Putamen (tissue), 1 donor: ENCODE measurements around the gene KRTAP1-1.
"Not testable (repeated sequence)": the region's sequence is repeated elsewhere in the genome, so short reads cannot be mapped to it uniquely, and the experiment has no call there.

ENCODE experiments used
- DNase-seq: peaks from one replicate; pipeline ENCODE4 v3.0.0-alpha.2; 2016; ENCODE audit warnings: low spot score

The KRTAP1-1 gene, protein sequence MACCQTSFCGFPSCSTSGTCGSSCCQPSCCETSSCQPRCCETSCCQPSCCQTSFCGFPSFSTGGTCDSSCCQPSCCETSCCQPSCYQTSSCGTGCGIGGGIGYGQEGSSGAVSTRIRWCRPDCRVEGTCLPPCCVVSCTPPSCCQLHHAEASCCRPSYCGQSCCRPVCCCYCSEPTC

DNA sequence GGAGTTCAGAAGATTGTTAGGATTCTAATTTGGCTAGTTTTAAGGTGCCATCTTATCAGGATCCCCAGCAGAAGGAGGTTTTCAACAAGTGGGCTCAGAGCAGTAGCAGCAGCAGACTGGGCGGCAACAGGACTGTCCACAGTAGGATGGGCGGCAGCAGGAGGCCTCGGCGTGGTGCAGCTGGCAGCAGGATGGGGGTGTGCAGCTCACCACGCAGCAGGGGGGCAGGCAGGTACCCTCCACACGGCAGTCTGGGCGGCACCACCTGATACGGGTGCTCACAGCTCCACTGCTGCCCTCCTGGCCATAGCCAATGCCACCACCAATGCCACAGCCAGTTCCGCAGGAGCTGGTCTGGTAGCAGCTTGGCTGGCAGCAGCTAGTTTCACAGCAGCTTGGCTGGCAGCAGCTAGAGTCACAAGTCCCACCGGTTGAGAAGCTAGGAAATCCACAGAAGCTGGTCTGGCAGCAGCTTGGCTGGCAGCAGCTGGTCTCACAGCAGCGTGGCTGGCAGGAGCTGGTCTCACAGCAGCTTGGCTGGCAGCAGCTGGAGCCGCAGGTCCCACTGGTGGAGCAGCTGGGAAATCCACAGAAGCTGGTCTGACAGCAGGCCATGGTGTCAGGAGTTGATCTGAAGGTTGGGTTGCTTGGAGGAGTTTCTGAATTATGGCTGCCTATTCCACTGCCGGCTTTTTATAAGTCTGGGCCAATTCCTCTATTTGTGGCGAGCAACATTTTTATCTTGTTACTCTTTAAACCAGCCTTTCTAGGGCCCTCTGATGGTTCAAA, at the start of gene KRTAP1-1:
Gene KRTAP1-1, minus strand, starts transcription at position 668 of the 789 bp plus-strand sequence. Its CDS starts 53 bp downstream, at position 615.
- not testable (repeated sequence) for DNase-seq

DNA sequence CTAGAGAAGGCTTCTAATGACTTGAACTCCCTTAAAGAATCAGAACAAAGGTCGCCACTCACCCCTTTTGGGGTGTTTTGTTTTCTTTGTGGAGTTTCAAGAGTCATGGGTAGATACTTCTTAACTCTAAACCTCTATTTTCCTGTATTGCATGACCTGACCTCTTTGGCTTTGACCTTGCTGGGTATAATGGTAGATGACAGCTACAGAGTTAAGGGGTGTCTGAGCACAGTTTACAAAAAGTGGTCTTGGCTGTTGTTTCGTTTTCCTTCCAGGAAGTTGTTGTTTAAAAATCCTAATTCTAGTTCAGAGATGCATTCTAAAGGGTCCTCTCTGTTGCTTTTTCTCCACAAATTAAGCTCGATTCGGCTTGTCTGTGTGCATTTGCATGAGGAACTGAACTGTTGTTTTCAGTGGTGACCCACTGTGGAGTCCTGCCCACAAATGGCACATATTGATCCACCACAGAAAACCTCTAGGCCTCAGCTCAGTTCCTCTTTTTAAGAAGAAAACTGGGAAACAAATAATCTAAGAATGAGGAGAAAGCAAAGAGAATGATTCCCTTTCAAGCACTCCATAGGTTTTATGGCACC, 47.6 kb upstream of the KRTAP1-1 start:
- DNase-seq: not testable (repeated sequence)

DNA sequence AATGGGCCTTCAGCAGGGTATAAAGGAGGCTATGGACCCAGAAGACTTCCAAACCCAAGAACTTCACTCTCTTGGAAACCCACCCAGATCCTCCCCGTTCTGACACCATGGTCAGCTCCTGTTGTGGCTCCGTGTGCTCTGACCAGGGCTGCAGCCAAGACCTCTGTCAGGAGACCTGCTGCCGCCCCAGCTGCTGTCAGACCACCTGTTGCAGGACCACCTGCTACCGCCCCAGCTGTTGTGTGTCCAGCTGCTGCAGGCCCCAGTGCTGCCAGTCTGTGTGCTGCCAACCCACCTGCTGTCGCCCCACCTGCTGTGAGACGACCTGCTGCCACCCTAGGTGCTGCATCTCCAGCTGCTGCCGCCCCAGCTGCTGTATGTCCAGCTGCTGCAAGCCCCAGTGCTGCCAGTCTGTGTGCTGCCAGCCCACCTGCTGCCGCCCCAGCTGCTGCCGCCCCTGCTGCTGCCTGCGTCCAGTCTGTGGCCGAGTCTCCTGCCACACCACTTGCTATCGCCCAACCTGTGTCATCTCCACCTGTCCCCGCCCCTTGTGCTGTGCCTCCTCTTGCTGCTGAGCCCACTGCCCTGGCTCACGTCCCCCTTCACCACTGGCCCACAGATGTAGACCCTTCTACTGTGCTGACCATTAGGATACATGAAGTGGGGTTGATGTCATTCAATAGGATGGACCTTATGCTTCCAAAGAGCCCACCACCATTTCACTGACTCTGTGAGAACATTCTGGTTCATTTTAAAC, 43.0 kb upstream of the KRTAP1-1 start, which contains the start of gene KRTAP4-7:
Gene KRTAP4-7, plus strand, starts transcription at position 51 of the 757 bp plus-strand sequence. Its CDS starts 57 bp downstream, at position 108.
- not testable (repeated sequence) for DNase-seq

DNA sequence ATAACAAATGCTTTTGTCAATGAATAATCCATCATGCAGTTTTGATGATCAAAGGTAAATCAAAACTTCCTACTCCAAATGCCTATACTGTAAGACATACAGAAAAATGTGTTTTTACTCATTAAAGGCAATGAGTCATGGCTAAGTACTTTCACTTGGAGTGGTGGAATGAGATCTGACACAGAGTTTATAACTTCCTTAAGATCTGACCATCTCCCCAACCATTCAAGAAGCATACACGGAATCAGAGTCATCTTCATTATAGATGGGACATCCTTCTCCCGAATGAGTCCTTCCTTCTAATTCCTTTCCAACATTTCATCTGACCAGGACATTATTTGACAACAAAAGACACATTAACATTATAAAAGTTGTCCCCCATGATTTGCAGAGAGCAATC, 42.2 kb upstream of the KRTAP1-1 start:
- DNase-seq: not testable (repeated sequence)

DNA sequence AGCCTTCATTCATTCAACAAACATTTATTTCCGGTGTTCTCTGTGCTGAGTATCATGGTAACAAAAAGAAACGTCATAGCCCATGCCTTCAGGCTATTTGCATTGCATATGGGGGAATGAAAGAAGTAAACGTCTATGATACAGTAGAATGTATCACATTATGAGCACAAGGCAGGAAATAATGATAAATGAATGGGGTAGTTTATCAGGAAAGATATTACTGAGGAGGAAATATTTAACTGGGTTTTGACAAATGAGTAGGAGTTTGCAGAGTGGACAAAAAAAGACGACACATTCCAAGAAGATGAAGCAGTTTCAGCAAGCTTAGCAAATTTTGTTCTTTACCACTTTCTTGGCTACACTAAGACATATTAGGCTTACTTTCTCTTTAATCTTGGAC, 41.4 kb upstream of the KRTAP1-1 start:
- DNase-seq: no peak

DNA sequence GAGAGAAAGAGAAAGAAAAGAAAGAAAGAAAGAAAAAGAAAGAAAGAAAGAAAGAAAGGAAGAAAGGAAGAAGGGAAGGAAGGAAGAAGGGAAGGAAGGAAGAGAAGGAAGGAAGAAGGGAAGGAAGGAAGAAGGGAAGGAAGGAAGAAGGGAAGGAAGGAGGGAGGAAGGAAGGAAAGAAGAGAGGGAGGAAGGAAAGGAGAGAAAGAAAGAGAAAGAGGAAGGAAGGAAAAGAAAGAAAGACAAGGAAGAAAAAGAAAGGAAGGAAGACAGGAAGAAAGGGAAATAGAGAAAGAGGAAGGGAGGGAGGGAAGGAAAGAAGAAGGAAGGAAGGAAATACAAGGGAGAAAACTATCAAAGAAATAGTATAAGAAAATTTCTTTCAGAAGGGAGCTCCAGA, 35.5 kb upstream of the KRTAP1-1 start:
- no peak for DNase-seq

DNA sequence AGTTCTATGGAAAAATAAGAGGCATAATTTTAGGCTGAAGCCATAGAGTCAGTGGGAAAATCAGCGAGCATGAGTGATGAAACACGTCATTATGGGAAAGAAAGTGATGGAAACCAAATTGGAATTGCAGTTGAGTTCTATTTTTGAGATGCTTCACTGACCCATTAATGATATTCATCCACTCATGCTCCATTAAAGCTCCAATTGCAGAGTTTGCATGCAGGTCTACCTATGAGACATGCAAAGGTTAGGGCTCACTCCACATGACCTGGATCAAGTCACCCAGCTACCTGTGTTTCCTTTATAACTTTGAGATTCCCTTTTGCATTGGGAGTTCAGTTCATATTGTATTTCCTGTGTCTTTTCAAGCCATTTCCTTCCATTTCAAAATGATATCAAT, 32.4 kb upstream of the KRTAP1-1 start:
- DNase-seq: no peak

DNA sequence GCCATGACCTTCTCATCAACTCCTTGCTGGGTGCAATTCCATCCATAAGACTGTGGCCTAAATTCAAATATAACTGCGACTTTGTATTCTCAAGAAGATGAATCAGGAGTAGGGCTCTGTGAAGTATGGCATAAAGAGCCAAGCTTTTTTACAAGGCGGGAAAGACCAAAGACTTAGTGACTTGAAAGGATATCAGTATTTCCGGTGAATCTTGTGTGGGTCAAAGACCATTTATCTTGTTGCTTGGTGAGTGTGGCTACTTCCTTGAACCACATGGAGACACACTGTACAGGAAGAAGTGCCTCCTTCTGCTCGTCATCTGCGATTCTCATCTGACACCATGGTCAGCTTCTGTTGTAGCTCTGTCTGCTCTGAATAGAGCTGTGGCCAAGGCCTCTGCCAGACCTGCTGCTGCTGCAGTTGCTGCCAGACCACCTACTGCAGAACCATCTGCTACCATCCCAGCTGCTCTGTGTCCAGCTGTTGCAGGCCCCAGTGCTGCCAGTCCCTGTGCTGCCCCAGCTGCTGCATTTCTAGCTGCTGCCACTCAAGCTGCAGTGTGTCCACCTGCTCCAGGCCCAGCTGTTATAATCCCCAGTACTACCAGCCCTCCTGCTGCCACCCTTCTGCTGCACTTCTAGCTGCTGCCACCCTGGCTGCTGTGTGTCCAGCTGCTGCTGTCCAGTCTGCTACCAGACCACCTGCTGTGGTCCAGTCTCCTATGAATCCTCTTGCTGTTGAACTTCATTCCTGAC, 30.5 kb upstream of the KRTAP1-1 start:
- DNase-seq: no peak

DNA sequence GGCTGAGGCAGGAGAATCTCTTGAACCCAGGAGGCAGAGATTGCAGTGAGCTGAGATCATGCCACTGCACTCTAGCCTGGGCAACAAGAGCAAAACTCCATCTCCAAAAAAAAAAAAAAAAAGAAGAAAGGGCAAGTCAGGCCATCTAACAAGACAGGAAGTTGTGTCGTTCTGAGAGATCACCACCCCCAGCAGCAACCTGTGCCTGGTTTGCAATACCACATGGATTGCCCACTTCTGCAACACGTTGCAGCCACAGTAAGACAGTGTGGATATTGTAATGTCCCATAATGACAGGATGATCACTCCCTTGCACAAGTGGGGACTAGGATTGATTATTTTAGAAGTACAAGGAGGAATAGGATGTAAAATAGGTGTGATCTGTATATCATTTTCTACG, 27.8 kb upstream of the KRTAP1-1 start:
- DNase-seq: no peak

DNA sequence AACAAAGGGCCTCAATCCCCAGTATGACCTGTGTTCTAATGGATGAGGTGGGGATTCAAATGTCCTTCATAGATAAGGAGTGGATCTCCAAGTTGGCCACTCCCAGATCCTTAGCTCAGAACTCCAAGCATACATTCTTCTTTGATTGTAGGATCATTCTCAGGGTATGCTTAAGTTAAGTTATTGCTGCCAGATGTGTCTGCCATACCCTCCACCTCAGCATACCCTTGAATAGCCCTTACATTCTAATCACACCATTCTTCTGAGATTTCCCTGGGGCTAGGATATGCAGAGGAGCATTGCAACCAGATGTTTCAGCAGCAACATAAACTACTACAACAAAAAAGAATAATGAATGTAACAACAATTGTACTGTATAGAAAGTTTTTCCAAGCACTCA, 26.0 kb upstream of the KRTAP1-1 start:
- DNase-seq: no peak

DNA sequence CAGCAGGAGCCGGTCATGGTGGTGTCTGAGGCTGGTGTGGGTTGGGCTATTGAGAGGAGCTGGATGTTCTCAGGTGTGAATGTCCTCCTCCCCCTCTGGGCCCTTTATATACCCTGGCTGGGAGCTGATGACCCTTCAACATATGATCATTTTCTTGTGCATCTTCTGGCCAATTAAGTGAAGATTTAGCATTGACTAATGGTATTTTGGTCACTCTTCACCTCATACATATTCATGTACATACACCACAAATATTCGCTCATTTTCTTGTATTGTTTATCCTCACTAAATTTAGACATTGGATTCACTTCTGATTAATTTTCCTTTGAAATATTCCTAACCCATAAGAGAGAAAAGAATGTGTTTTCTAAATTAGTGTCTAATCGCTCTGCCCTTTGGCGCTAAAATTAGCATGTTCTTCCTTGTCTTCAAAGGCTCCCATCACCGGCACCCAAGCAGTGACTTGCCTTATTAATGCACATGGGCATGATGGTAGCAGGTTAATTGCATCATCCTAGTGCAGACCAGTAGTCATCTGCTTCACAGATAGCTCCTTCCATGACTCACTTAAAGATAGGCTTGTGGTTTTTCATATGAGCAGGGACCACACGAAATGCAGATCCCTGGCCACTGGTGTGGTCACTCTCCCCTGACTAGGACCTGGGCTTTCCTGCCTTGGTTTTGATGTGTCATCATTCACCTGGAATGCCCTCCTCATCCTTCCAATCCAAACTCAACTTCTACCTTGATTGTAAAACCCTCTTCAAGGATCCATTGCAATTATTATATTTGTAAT, 24.8 kb upstream of the KRTAP1-1 start, which contains the start of gene KRTAP2-4:
Gene KRTAP2-4, minus strand, starts transcription at position 51 of the 796 bp plus-strand sequence. Its CDS starts 34 bp downstream, at position 17.
- no peak for DNase-seq

DNA sequence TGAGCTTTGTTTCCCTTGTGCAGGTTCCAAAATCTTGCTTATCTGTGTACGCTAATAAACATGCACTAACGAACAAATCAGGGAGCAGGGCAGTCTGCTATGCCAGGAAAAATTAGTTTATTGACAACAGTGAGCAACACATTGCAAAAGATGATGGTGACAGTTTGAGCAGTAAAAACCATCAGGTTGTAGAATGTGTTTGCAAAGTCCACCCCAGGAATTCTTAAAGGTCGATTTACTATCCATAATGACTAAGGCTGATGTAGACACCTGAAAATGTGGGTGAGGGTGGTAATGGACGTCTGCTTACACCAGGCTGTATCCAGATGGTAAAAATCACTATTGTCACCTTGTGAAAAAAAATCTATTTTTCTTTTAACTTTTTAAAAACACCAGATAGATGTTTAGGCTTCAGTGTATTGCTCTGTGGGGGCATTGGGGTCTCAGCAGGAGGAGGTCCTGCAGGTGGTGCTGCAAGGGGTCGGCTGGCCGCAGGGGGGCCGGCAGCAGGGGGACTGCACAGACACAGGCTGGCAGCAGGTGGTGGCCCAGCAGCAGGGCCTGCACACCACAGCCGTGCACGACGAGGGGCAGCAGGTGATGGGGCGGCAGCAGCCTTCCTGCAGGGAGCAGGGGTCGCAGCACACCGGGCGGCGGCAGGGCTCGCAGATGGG, 23.9 kb upstream of the KRTAP1-1 start:
- not testable (repeated sequence) for DNase-seq

DNA sequence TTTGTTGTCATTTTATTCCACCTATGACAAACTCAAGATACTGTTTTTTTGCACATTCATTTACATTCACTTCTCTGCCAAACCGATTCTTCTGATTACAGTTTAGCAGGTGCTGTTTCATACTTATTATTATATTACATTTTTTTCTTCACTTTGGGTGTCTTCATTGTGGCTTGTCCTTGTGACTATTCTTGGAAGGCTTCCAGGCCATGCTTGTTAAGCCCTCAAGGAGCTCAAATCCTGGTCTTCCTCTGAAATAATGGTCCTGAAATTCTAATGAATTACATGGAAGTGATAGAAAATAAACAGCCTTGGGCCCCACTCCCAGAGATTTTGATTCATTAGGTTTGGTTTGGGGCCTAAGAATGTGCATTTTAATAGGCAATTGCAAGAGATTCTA, 23.1 kb upstream of the KRTAP1-1 start:
- DNase-seq: no peak

DNA sequence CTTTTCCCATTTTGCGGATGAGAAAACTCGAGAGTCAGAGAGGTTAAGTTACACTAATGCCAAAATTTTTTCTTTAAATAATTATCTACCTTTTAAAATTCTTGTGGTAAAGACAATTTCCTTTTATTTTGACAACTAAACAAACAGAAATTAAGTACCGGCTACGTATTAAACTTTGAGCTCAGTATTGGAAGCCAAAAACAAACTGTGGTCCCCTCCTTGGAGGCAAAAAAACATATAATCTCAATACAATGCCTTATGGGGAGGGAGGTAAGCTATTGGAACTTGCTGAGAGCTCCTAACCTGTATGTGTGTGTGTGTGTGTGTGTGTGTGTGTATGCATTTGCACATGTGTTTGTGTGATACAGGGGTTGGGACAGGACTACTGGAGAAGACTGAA, 22.2 kb upstream of the KRTAP1-1 start:
- no peak for DNase-seq

DNA sequence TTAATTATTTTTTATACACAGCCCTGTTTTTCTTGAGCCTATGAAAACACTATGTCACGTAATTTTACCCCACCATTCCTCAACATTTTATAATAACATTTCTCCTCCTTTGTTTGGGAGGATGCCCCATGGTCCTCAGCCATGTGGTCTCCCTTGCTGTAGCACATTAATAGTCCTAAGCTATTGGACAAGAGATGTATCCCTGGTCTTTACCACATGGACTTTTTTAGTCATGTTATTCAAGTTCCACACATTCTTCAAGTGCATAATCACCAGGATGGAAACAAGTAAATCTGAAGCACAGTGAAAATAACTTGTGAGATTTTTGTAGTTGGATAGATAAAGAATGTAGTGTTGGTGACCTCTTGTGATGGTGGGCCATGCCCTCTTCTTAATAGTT, 20.7 kb upstream of the KRTAP1-1 start:
- no peak for DNase-seq

DNA sequence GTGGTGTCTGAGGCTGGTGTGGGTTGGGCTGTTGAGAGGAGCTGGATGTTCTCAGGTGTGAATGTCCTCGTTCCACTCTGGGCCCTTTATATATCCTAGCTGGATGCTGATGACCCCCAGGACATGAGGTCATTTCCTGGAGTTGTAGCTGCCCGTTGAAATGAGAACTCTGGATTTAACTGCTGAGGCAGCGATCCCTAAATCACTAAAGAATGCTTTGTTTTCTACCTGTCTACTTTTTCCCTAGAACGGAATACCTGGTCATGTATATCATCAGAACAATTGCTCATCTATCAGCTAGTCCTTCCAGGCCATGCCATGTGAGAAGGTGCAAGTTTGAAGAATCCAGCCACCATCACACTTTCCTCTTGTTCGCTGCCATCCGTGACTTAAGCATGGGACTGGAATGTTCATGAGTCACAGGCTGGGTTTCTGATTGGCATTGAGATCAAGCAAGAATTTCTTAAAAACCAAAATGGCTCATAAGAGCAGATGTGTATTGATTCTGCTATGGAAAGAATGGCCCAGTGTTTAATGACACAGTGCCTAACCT, 18.9 kb upstream of the KRTAP1-1 start, which contains the start of gene KRTAP2-3:
Gene KRTAP2-3, minus strand, starts transcription at position 63 of the 553 bp plus-strand sequence. CDS start 64 bp downstream, outside the sequence.
- no peak for DNase-seq

DNA sequence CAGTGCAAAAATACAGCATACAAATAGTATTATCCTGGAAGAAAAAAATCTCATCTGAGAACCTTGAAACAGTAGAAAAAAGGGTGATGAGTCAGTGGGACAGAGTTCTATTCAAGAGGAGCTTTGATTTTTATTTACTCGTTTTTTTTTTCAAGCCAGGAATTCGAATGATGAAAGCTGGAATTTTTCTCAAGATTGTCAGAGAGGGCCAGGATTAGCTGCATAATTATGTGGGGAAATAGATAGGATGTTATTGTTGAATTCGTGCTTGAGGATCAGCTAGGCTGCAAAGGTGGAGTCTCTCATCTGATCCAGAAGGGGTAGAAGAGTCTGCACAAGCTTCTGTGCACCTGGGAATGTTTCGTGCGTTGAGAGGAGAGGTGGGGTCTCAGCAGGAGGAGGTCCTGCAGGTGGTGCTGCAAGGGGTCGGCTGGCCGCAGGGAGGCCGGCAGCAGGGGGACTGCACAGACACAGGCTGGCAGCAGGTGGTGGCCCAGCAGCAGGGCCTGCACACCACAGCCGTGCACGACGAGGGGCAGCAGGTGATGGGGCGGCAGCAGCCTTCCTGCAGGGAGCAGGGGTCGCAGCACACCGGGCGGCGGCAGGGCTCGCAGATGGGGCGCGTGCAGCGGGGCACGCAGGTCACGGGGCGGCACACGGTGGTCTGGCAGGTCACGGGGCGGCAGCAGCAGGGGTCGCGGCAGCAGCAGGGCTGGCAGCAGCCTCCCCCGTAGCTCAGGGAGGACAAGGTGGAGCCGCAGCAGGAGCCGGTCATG, 18.2 kb upstream of the KRTAP1-1 start:
- DNase-seq: not testable (repeated sequence)

DNA sequence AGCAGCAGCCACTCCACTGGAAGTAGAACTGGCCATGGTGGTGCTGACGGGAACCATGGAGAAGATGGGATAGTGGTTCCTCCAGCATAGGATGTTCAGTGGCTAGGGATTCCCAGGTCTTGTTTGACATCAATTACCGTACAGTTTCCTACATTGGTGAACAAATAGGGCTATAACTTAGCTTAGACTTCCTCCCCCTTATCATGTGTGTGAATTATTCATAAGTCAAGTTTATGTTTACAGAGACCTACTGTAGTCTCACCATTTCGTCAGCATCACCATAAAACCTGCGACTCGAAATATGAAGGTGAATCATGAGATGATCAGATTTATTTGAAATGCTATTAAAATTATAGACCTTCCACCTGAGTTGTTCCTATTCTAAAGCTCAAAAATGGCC, 17.5 kb upstream of the KRTAP1-1 start:
- DNase-seq: no peak

DNA sequence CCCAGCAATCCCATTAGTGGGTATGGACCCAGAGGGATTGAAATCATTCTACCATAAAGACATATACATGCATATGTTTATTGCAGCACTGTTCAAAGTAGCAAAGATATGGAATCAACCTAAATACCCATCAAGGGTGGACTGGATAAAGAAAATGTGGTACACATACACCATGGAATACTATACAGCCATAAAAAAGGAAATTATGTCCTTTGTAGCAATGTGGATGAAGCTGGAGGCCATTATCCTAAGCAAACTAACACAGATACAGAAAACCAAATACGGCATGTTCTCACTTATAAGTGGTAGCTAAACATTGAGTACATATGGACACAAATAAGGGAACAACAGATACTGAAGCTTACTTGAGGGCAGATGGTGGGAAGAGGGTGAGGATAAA, 16.3 kb upstream of the KRTAP1-1 start:
- DNase-seq: no peak
